Mesenchymal stem cell (in vitro differentiated cells and primary cell): Measurements from ENCODE around the gene MOB2.

Experiments
- DNase-seq: peaks from one replicate; pipeline ENCODE4 v3.0.0-alpha.2; 2013
- H2AFZ ChIP-seq: one replicate; pipeline ENCODE4 v1.6.1; 2013; ENCODE audit warnings: low read depth, mild to moderate bottlenecking, control low read depth, inconsistent platforms, low read length, moderate library complexity
- H2AK5ac ChIP-seq: 2 replicates; pipeline ENCODE4 v1.6.1; 2013; ENCODE audit warnings: low read length, moderate library complexity, mild to moderate bottlenecking, inconsistent platforms; ENCODE audit not compliant: severe bottlenecking
- H2BK120ac ChIP-seq: one replicate; pipeline ENCODE4 v1.6.1; 2013; ENCODE audit warnings: low read depth, mild to moderate bottlenecking, inconsistent platforms, low read length, moderate library complexity
- H2BK12ac ChIP-seq, 2 experiments: one replicate each; pipeline ENCODE4 v1.6.1; 2013; ENCODE audit warnings: inconsistent platforms in 2 of 2, low read length in 2 of 2, mild to moderate bottlenecking in 2 of 2, moderate library complexity in 2 of 2, control low read depth in 1 of 2
- H2BK15ac ChIP-seq: one replicate; pipeline ENCODE4 v1.6.1; 2013; ENCODE audit warnings: mild to moderate bottlenecking, low read depth, inconsistent platforms; ENCODE audit not compliant: poor library complexity, severe bottlenecking
- H2BK5ac ChIP-seq: 2 replicates; pipeline ENCODE4 v1.6.1; 2013; ENCODE audit warnings: low read depth, mild to moderate bottlenecking, low read length, control low read depth, inconsistent platforms; ENCODE audit not compliant: poor library complexity, severe bottlenecking
- H3K14ac ChIP-seq, 2 experiments: one replicate each; pipeline ENCODE4 v1.6.1; 2013; ENCODE audit warnings: inconsistent platforms in 2 of 2, low read length in 2 of 2, control low read depth in 1 of 2, mild to moderate bottlenecking in 1 of 2, moderate library complexity in 1 of 2
- H3K18ac ChIP-seq, 2 experiments: one replicate each; pipeline ENCODE4 v1.6.1; 2013; ENCODE audit warnings: inconsistent platforms in 2 of 2, low read length in 2 of 2, control low read depth in 1 of 2, low read depth in 1 of 2, mild to moderate bottlenecking in 1 of 2
- H3K23ac ChIP-seq, 2 experiments: one replicate each; pipeline ENCODE4 v1.6.1; 2013; ENCODE audit warnings: inconsistent platforms in 2 of 2, low read length in 2 of 2, mild to moderate bottlenecking in 2 of 2, moderate library complexity in 2 of 2, control low read depth in 1 of 2
- H3K27ac ChIP-seq: 2 replicates; pipeline ENCODE4 v1.5.1; 2013; ENCODE audit warnings: mild to moderate bottlenecking, moderate library complexity, low read length, control low read depth, inconsistent platforms; ENCODE audit not compliant: poor library complexity, severe bottlenecking
- H3K27me3 ChIP-seq, 2 experiments: 2 replicates each; pipeline versions ENCODE4 v1.6.1 to v1.7.0; 2013; ENCODE audit warnings: low read length in 2 of 2, mild to moderate bottlenecking in 2 of 2, moderate library complexity in 2 of 2, control low read depth in 1 of 2, inconsistent platforms in 1 of 2; ENCODE audit not compliant: control insufficient read depth in 1 of 2, insufficient read depth in 1 of 2
- H3K36me3 ChIP-seq, 2 experiments: 2 replicates each; pipeline versions ENCODE4 v1.6.1 to v1.7.0; 2013; ENCODE audit warnings: low read length in 2 of 2, control low read depth in 1 of 2, inconsistent platforms in 1 of 2, low read depth in 1 of 2, mild to moderate bottlenecking in 1 of 2; ENCODE audit not compliant: insufficient read depth in 2 of 2, control insufficient read depth in 1 of 2
- H3K4ac ChIP-seq, 2 experiments: one replicate each; pipeline ENCODE4 v1.6.1; 2013; ENCODE audit warnings: inconsistent platforms in 2 of 2, low read length in 2 of 2, mild to moderate bottlenecking in 2 of 2, moderate library complexity in 2 of 2, control low read depth in 1 of 2, low read depth in 1 of 2
- H3K4me1 ChIP-seq: 2 replicates; pipeline ENCODE4 v1.6.1; 2013; ENCODE audit warnings: low read depth, low read length, control low read depth; ENCODE audit not compliant: control insufficient read depth, insufficient read depth
- H3K4me2 ChIP-seq: 2 replicates; pipeline ENCODE4 v1.6.1; 2013; ENCODE audit warnings: low read length, mild to moderate bottlenecking, inconsistent platforms; ENCODE audit not compliant: poor library complexity, severe bottlenecking
- H3K4me3 ChIP-seq, 2 experiments: 2 replicates each; pipeline versions ENCODE4 v1.5.1 to v1.7.0; 2013; ENCODE audit warnings: low read length in 2 of 2, mild to moderate bottlenecking in 2 of 2, control low read depth in 1 of 2, low read depth in 1 of 2; ENCODE audit not compliant: insufficient read depth in 1 of 2
- H3K79me1 ChIP-seq: replicated peaks from 2 replicates; pipeline ENCODE4 v1.6.1; 2013; ENCODE audit warnings: mild to moderate bottlenecking, control low read depth, low read length, inconsistent platforms; ENCODE audit not compliant: poor library complexity, severe bottlenecking
- H3K9ac ChIP-seq: 2 replicates; pipeline ENCODE4 v1.7.0; 2013; ENCODE audit warnings: mild to moderate bottlenecking, low read length, moderate library complexity
- H3K9me3 ChIP-seq: 2 replicates; pipeline ENCODE4 v1.7.0; 2013; ENCODE audit warnings: mild to moderate bottlenecking, low read length; ENCODE audit not compliant: control insufficient read depth
- H4K8ac ChIP-seq: one replicate; pipeline ENCODE4 v1.6.1; 2013; ENCODE audit warnings: inconsistent platforms, mild to moderate bottlenecking, low read length, moderate library complexity
- H4K91ac ChIP-seq: one replicate; pipeline ENCODE4 v1.6.1; 2013; ENCODE audit warnings: mild to moderate bottlenecking, low read length, inconsistent platforms
- WGBS: methylation state at CpG from one replicate; pipeline ENCODE4 v1.1.7; 2013; ENCODE audit warnings: mixed read lengths; 5-methylcytosine and 5-hydroxymethylcytosine counted together

MOB2 gene

GRCh38 chr11:1463056-1463455 is 23.5 kb downstream of the MOB2 start:
- Histone ChIP-seq H3K23ac (no peak overlapping the region), H4K8ac (no peak overlapping the region), H3K4ac (no peak overlapping the region), H2BK5ac (no peak overlapping the region), H3K4me3 (no peak overlapping the region), H2AK5ac (no peak overlapping the region), H4K91ac (no peak overlapping the region), H2BK15ac (no peak overlapping the region), H3K36me3 (peaks cover 0 to 14% of the 10 kb centered on the region in 2 experiments), H3K14ac (no peak overlapping the region), H2BK120ac (no peak overlapping the region), H3K18ac (no peak overlapping the region), H3K27ac (no peak overlapping the region), H3K9ac (no peak overlapping the region), H2BK12ac (no peak overlapping the region), H3K4me1 (peaks cover 5% of the 10 kb centered on the region), H3K79me1 (no peaks in the 10 kb centered on the region), H3K9me3 (no peaks in the 10 kb centered on the region), H2AFZ (no peak overlapping the region), H3K4me2 (no peak overlapping the region), H3K27me3 (no peaks in the 10 kb centered on the region)
- no peak for DNase-seq
- 97% methylated on average over 16 of the region's 16 CpGs for WGBS

GRCh38 chr11:1462698-1462975 is 23.9 kb downstream of the MOB2 start:
- no peak overlapping the region for H3K4me2 ChIP-seq
- H4K91ac ChIP-seq: no peak overlapping the region
- no peak overlapping the region for H3K14ac ChIP-seq
- H3K4ac ChIP-seq: no peak overlapping the region
- no peak overlapping the region for H2AFZ ChIP-seq
- H3K4me3 ChIP-seq: no peak overlapping the region
- H3K36me3 ChIP-seq: peaks cover 0 to 12% of the 10 kb centered on the region in 2 experiments
- peaks cover 0 to 3% of the 10 kb centered on the region in 2 experiments for H3K27me3 ChIP-seq
- no peak overlapping the region for H3K27ac ChIP-seq
- H3K79me1 ChIP-seq: no peaks in the 10 kb centered on the region
- 94% methylated on average over 13 of the region's 13 CpGs for WGBS
- H3K9me3 ChIP-seq: no peaks in the 10 kb centered on the region
- H2BK120ac ChIP-seq: no peak overlapping the region
- no peak overlapping the region for H4K8ac ChIP-seq
- no peak overlapping the region for H2BK12ac ChIP-seq
- H2BK15ac ChIP-seq: no peak overlapping the region
- peaks cover 4% of the 10 kb centered on the region for H3K4me1 ChIP-seq
- no peak overlapping the region for H3K23ac ChIP-seq
- H2AK5ac ChIP-seq: no peak overlapping the region
- H3K9ac ChIP-seq: no peak overlapping the region
- H2BK5ac ChIP-seq: no peak overlapping the region
- H3K18ac ChIP-seq: no peak overlapping the region
- no peak for DNase-seq

- no peak overlapping the region for H4K8ac ChIP-seq
- no peak overlapping the region for H2BK5ac ChIP-seq
- H2BK120ac ChIP-seq: no peak overlapping the region
- DNase-seq: no peak
- H3K36me3 ChIP-seq: peaks cover 0 to 12% of the 10 kb centered on the region in 2 experiments
- H3K9me3 ChIP-seq: no peaks in the 10 kb centered on the region
- H2AK5ac ChIP-seq: no peak overlapping the region
- no peak overlapping the region for H3K18ac ChIP-seq
- no peak overlapping the region for H4K91ac ChIP-seq
- H2AFZ ChIP-seq: no peak overlapping the region
- H3K27ac ChIP-seq: no peak overlapping the region
- H3K4ac ChIP-seq: no peak overlapping the region
- no peak overlapping the region for H2BK12ac ChIP-seq
- H3K14ac ChIP-seq: no peak overlapping the region
- no peaks in the 10 kb centered on the region for H3K79me1 ChIP-seq
- H3K4me2 ChIP-seq: no peak overlapping the region
- H3K4me1 ChIP-seq: peaks cover 4% of the 10 kb centered on the region
- H3K9ac ChIP-seq: no peak overlapping the region
- H3K4me3 ChIP-seq: no peak overlapping the region
- H3K23ac ChIP-seq: no peak overlapping the region
- 95% methylated on average over 40 of the region's 46 CpGs for WGBS
- no peak overlapping the region for H2BK15ac ChIP-seq
- H3K27me3 ChIP-seq: peaks cover 0 to 3% of the 10 kb centered on the region in 2 experiments
Measured at GRCh38 chr11:1461826-1462697, 24.5 kb downstream of the MOB2 start.

- H3K18ac ChIP-seq: no peak overlapping the region
- H4K8ac ChIP-seq: no peak overlapping the region
- H3K4me1 ChIP-seq: peaks cover 4% of the 10 kb centered on the region
- no peak overlapping the region for H3K4me2 ChIP-seq
- WGBS: 94% methylated on average over 45 of the region's 50 CpGs
- no peak for DNase-seq
- H3K27ac ChIP-seq: no peak overlapping the region
- H3K9ac ChIP-seq: no peak overlapping the region
- no peak overlapping the region for H2BK5ac ChIP-seq
- peak overlapping the region in 1 of 2 experiments; percentile 4 for H3K4me3 ChIP-seq
- no peak overlapping the region for H3K14ac ChIP-seq
- H2BK120ac ChIP-seq: no peak overlapping the region
- H3K36me3 ChIP-seq: peaks cover 0 to 12% of the 10 kb centered on the region in 2 experiments
- H2BK12ac ChIP-seq: no peak overlapping the region
- H4K91ac ChIP-seq: no peak overlapping the region
- no peak overlapping the region for H3K23ac ChIP-seq
- no peaks in the 10 kb centered on the region for H3K79me1 ChIP-seq
- H3K4ac ChIP-seq: no peak overlapping the region
- H2AFZ ChIP-seq: no peak overlapping the region
- H3K27me3 ChIP-seq: peaks cover 0 to 3% of the 10 kb centered on the region in 2 experiments
- H2BK15ac ChIP-seq: no peak overlapping the region
- no peak overlapping the region for H2AK5ac ChIP-seq
- no peaks in the 10 kb centered on the region for H3K9me3 ChIP-seq
Measured at GRCh38 chr11:1460986-1461825, 25.4 kb downstream of the MOB2 start.
